ENCODE measurements around the gene PRKCA.
"Not testable (repeated sequence)": the region's sequence is repeated elsewhere in the genome, so short reads cannot be mapped to it uniquely, and the experiment has no call there.

PRKCA gene

DNA sequence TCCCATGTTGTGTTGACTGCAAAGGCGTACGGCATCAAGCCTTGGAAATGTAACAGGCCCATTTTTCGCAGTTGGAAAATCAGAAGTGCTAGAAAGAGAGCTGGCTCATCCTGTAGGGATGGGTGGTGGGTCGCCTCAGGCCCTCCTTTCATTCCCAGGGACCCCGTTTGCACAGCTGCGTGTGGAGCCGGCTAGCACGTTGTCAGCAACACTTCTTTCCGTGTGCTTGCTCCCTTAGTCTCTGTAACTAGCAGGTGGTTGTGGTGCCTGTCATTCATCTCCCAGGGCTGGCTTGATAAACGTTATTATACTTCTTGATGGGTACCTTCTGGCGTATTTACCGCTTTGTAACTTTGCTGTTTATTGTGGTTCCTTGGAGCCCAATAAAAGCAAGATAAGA lies 293.5 kb downstream of the PRKCA start:
- no peak for DNase-seq

DNA sequence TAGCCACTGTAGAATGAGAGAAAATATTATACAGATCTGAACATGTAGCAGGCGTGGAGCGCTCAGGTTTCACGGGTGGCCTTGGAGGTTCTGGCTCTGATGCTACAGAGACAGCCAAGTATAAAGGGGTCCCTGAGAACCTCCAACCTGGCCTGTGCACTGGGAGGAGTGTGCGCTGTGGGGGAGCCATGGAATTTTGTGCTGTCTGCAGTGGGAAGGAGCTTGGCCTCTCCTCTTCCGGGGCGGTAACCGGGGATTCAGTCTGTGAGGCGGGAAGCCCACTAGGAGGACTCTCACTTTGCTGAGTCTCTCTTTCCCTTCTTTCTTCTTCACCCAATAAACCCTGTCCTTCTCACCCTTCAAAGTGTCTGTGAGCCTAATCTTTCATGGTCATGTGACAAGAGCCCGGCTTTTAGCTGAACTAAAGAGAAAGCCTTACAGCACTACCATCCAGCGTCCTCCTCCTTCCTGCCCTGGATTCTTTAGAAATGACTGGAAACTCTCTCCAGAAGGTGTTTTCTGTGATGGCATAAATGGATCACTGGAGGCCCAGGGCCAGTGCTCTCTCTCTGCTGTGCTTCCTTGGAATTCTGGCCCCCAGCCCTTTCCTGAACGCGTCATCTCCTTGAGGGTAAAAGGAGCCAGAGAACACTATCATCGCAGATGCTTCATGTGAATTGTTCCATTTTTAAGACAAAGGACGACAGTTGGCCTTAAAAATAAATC lies 300.4 kb downstream of the PRKCA start:
- DNase-seq = no peak

DNA sequence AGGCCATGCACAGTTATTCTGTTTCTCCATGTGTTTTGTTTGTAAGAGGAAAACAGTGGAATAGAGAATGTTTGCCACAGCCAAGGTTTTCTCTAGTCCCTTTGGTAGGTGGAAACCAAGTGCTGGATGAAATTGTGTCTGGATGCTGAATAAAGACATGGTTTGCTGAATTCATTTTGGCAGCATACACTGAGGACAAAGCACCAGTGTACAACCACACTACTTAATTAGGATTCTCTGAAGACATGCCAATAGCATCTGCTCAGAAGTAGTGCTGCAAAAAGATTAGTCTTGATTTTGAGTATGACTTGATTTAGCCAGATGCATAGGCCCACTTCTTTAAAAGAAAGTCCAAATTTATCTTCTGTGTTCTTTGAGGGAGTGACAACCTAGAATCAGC lies 302.0 kb downstream of the PRKCA start:
- peak; percentile 31 for DNase-seq

DNA sequence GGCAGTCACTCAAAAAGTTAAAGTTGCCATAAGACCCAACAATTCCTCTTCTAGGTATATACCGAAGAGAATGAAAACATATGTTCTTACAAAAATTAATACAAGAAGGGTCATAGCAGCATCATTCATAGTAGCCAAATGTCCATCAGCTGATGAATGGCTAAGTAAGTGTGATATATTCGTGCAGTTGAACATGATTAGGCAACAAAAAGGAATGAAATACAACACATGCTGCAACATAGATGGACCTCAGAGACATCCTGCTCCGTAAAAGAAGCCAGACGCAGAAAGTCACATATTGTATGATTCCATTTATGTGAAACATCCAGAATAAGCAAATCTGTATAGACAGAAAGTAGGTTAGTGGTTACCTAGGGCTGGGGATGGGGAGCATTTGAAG lies 303.1 kb downstream of the PRKCA start:
- no peak for DNase-seq

DNA sequence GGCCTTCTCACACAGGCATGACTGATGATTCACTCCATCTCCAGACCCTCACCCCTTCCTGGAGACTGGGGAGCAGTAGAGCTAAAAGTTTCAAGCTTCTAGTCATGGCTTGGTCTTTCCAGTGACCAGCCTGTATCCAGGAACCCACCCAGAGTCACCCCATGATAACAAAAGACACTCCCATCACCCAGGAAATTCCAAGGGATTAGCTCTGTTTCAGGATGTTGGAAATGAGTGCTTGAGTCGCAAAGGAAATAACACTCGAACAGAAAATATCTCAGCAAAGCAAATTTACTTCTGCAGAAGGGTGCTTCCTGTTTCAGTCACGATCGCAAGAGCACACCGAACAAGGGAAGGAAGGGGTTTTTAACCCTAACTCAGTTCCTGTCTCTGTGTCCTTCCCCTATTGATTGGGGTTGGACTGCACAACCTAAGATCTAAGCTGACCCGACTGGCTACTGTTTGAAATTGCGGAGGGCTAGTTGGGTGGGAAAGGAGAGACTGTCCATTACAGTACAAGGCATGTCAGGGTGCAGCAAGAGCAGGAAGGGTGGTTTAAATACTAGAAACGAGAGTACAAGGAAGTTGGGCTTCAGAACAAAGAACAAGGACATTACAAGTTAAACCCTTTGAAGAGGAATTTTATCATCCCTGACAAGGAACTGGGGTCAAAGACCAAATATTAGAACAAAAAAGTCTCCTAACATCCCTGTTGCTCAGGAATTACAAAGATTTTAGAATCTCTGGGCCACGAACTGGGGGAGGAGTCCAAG lies 308.1 kb downstream of the PRKCA start:
- DNase-seq = no peak

DNA sequence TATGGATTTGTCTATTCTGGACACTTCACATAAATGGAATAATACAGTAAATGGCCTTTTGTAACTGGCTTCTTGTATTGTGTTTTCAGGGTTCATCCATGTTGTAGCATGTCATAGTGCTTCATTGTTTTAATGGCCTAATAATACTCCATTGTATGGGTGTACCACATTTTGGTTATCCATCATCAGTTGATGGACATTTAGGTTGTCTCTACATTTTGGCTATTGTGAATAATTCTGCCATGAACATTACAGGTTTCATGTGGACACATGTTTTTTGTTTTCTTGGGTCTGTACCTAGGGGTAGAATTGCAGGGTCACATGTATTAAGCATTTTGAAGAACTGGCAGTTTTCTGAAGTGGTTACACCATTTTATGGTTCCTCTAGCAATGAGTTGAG lies 309.0 kb downstream of the PRKCA start:
- DNase-seq = no peak

DNA sequence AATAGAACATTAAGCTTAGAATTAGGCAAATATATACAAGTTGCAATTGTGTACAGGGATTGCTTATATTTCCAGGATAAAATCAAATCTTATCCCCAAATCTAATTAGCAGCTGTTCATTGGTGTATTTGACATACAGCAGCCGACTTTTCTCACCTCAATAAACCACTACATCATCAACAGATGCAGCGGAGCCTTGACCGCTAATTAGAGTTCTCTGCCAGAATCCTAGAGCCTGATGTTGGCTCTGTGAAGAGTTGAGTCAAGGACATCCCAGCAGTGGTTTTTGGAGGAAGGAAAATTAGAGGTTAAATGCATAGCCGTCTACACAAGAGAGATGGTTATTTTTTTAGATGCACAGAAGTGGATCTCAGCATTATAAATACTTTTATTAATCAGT lies 310.6 kb downstream of the PRKCA start:
- DNase-seq = no peak

DNA sequence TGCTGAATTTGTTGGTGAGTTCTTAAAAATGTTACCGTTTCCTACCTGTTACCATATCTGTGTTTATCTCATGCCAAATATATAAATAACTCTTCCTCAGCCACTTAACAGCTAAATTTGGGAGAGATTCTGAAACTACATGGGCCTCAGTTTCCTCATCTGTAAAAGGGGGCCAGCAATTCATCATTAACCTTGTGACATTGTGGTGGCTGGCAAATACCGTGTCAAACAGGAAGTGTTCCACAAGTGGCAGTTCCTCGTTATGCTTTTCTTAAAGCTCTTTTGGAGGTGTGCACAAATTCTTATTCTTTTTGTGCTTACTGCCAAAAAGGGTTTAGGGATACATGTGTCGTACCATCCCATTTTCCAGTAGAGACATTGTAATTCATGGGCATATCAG lies 312.1 kb downstream of the PRKCA start:
- DNase-seq = no peak

DNA sequence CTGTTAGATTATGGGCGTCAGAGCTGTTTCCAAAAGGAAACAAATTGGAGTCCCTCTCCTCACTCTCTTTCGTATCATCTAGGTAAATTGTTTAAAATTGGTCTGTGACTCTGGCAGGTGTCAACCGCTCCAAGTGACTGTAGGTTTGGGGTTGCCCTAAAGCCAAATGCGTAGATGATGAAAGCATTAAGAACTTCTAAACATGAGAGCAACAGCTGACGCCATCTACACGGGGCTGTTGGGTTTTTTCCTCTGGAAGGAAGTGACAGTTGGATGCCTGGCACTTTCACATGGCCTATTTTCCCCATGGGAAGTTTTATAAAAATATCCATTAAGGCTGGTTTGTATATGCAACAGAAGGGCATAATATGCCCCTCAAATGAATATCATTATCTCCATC lies 316.8 kb downstream of the PRKCA start:
- DNase-seq = no peak

DNA sequence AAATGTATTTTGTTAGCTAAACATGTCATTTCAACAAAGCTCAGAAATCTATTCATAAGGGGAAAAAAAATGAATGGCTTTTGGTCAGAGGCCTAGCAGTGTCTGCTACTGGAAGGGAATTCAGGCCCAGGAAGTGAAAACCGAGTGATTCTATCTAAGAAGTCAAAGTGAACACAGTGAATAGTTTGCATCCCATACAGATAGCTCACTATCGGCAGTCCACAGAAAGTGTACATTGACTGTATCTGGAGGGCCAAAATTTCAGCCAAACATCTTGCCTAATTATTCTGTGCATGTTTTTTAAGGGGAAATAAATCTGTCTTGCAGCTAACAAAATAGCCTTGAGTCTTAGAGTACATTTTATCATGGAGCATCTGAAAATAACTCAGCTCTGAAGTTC lies 318.1 kb downstream of the PRKCA start:
- DNase-seq = no peak

DNA sequence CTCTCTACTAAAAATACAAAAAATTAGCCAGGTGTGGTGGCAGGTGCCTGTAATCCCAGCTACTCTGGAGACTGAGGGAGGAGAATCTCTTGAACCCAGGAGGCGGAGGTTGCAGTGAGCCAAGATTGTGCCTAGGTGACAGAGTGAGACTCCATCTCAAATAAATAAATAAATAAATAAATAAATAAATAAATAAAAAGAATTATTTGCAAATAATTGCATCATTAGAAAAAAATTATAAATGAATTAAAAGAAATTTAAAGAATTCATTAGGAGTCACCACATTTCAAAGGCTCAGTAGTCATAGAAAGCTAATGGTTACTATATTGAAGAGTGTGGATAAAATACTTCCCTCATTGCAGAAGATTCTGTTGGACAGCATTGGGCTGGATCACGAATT lies 322.2 kb downstream of the PRKCA start:
- DNase-seq = not testable (repeated sequence)

DNA sequence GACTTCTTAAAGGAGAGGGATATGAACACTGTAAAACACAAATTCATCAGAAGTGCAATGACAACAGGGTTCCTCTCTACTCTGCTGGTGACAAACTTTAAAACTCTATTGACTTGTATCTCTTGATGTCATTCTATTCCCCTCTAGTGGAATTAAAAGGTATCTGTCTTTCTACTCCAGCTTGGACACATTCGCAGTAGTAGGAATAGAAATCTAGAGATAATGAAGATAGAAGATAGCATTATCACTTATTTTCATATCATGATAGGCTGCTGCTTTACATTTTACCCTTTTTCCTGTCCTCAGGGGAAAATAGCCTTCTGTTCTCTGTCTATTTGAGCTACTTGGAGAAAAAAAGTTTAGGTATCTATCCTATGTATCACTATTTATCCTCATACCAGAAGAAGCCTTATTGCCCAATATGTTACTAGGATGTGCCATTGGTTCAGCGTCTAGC lies 322.9 kb downstream of the PRKCA start:
- DNase-seq = peak; percentile 47

DNA sequence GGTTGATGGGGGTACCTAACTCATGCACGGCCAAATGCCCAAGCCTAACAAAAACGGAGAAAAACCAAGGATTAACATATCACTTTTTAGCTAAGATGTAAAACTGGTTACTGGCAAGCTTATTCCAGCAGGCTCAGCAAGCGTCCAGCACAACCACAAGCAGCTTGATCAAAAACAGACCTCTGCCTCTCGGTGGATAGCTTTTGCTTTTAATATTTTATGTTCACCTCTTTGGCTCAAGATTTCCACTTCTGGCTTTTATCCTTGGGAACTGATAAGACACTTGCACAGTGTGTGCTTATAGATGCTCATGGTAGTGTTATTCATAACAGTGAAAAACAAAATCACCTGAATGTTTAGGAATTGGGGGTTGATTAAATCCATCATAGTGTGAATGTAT lies 325.6 kb downstream of the PRKCA start:
- DNase-seq = no peak

DNA sequence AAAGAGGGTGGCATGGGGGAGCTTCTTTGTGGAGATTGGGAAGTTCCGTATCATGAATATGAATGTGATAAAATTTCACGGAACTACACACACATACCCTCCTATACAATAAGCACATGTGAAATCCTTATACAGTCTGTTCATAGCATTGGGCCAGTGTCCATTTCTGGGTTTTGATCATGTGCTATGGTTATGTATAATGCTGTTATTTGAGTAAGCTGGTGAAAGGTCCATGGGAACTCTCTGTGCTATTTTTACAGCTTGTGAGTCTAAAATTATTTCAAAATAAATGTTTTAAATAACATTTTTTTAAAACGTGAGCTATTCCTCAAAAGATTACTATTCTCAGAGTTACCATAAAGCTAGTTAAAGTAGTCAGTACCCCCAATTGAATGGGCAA lies 327.3 kb downstream of the PRKCA start:
- DNase-seq = no peak

DNA sequence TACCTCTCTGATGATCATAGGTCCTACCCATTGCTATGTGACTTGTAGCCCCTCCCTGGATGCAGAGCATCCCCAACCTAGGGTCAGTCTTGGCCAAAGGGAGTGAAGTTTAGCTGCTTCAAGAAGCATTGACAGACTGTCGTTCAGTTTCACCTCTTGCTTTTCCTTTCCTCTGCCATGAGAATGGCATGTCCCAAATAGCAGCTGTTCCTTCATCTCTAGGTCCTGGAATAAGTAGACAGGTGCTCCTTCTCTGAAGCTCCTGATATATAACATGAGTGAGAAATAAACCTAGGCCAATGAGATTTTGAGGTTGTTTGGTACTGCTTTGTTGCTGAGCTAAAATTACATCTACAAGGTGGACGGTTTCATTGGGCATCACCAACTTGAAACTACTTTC lies 328.0 kb downstream of the PRKCA start:
- no peak for DNase-seq

DNA sequence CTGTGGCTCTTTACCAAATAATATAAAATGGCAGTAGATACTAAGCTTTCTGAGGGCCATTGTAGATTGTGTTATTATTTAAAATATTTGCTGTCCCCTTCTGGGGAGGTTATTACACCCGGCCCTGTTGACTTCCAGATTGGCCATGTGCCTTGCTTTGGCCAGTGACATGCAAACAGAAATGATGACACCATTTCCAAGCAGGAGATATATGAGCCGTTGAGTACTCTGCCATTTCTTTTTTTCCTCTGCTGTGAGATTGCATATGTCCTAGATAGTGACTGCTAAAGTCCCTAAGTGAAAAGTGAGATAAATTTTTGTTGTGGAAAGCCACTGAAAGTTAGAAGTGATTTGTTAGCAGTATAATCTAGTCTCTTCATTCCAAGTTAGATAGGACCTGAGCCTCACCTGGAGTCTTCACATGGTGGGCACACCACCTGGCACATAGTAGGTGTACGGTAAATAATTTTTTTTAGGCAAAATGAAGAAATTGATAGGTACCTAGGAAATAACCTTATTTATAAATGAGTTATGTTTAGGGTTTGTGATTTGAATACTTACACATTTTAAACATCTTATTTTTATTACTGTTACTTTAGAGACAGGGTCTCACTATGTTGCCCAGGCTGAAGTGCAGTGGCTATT lies 328.5 kb downstream of the PRKCA start:
- no peak for DNase-seq

DNA sequence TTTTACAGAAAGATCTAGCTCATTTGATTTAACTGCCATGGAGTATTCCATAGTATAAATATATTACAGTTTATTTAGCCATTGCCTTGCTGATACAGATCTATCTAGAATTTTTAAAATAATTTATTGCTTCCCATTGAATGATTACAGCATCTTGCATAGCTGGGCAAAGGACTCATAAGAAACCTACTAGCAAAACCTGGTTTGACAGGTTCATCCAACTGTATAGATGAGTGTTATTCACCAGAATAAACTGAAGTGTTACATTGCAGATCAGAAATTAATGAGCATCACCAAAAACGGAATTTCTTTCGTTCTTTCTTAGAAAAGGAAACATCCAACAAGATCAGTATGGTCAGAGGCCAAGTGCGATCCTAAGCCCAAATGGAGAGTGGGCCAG lies 330.3 kb downstream of the PRKCA start:
- no peak for DNase-seq

DNA sequence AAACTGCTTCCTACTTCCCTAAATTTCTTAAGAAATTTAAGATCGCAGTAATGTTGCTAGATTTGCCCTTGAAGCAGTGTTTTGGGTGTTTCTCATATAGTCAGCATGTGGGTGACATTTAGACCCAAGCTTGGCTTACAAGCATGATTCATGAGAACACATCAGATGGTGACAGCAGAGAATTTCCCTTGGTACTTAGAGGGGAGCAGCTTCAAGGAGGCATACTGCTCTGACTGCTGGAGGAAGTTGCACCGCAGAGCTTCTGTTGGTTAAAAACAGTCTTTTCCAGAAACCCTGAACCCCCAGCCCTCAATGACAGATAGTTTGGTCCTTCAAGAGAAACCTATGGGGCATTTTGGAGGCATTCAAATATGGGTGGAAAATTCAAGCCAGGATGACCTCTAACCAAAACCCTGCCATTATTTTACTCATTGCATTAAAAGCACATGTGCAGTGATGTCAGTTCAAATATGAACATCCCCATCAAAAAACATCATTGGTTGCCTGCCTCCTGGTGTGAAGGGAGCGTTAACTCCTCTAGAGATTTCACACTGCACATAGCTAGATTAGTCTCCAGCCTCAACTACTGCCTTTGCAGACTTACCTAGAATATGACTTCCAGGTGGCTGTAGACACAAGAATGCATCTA lies 331.0 kb downstream of the PRKCA start:
- DNase-seq = no peak

DNA sequence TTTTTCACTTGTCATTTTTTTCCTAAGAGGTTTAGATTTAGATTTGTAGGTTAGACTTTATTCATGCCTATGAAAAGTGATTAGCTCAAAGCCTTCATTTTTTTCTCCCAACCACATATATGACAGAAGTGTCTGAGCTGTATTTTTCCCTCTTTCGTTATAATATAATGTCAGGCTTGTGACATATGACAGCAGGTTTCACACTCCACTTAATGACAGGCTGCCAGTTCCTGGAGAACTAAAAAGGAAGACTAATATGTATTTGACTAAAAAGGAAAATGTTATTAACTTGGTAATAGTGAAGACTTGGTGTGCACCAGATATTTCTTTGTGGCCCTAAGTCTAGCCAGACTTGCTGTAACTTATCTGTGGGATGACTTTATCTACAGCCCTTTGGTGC lies 331.8 kb downstream of the PRKCA start:
- DNase-seq = no peak

DNA sequence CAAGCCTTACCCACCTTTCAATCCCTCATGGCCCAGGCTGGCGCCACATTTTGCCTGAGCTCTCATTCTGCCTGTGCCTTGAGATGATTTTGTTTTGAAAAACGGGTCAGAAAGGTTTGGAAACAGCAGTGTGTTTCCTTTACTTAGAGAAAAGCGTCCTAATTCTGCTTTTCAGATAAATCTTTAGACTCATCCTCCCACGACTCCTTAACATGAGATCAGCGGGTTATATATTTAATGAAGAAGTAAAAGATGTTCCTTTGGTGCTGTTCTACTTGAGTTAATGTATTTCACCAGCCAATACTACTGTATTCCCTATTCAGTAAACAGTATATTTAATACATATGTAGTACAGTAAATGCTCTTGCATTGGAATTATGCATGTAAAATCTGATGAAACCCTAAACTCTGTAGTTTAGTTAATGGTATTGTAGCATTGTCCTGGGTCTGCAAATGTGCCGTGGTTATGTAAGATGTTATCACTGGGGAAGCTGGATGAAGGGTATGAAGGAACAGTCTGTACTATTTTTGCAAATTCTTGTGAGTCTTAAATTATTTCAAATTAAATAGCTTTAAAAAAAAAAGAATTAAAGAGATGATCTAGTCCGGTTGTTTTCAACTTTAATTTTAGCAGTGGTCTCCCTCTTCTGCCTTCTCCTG lies 333.1 kb downstream of the PRKCA start:
- DNase-seq = no peak

DNA sequence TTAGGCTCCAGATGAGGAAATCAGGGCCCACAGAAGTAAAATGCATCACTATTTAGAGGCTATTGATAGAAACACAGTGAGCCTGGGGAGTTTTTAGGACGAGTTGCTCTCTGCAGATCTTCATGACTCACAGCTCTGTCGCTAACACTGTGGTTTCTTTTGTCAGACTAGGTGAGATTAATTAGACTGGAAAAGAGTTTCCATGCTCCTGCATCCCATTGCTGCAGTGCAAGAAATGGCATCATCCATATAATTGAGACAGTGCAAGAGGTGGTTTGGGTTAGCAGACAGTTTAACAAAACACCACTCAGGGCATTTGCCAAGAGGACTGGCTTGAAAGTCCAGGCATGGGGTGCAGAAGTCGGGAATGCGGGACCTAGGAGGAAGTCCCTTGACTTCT lies 333.7 kb downstream of the PRKCA start:
- DNase-seq = no peak

DNA sequence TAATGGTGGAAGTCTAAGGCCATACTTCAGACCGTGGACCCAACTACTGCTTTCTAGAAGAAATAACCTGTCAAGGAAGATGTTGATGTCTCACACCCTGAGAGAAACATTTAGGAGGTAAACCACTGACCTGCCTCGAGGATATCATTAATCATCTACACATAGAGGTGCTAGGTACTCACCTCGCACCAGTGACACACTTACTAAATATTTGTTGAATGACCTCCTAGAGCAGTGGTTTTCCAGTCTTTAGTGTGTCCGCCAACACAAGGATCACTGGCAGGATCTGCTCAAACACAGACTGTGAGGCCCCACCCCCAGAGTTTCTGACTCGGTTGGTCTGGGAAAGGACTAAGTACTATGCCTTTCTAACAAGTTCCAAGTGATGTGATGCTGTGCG lies 335.1 kb downstream of the PRKCA start:
- no peak for DNase-seq
